HG02884 (cell line): ENCODE measurements around the gene SPOCK3.

Experiments used
- ATAC-seq: cut with Tn5 transposase; IDR thresholded peaks from one replicate; pipeline ENCODE4 v1.9.1; 2021; ENCODE audit warnings: mild to moderate bottlenecking, moderate library complexity; ENCODE audit not compliant: unreplicated experiment

SPOCK3 gene

GRCh38 chr4:166688835-166689234, 545.5 kb downstream of the SPOCK3 start:
- no peak for ATAC-seq

GRCh38 chr4:166687828-166688227, 546.5 kb downstream of the SPOCK3 start:
- ATAC-seq, result no peak
